ENCODE data around the gene DDX19B.

DDX19B gene

GRCh38 chr16:70381604-70382342 lies 82.8 kb downstream of the DDX19B start:
- TF ChIP-seq EP300 (IDR thresholded peaks at IDR 0.05; ENCODE audit: borderline replicate concordance) (no peak), TCF12 (IDR thresholded peaks at IDR 0.05; ENCODE audit: low read depth) (no peak), YY1 (IDR thresholded peaks at IDR 0.05; ENCODE audit: low read depth) (no peak; the same call in 1 of the 2 replicates), TEAD4 (IDR thresholded peaks at IDR 0.05) (no peak), CEBPB (IDR thresholded peaks at IDR 0.05) (no peak), NFIC (IDR thresholded peaks at IDR 0.05) (no peak), FOXM1 (IDR thresholded peaks at IDR 0.05; ENCODE audit: borderline replicate concordance, low read depth) (no peak), USF1 (IDR thresholded peaks at IDR 0.05) (no peak), RAD21 (IDR thresholded peaks at IDR 0.05; ENCODE audit: low read depth) (no peak), ZBTB7A (IDR thresholded peaks at IDR 0.05; ENCODE audit: low read depth) (no peak), EGR1 (IDR thresholded peaks at IDR 0.05) (no peak), REST (IDR thresholded peaks at IDR 0.05; ENCODE audit: low read depth) (no peak), TAF1 (IDR thresholded peaks at IDR 0.05; ENCODE audit: low read depth) (no peak; the same call in 1 of the 2 replicates), MAX (IDR thresholded peaks at IDR 0.05) (no peak), CREB1 (IDR thresholded peaks at IDR 0.05; ENCODE audit: low read depth) (no peak)

GRCh38 chr16:70383421-70383960 lies 84.5 kb downstream of the DDX19B start:
- no peak for TF ChIP-seq CREB1 (IDR thresholded peaks at IDR 0.05; ENCODE audit: low read depth)
- TF ChIP-seq NFIC (IDR thresholded peaks at IDR 0.05) = no peak
- no peak for TF ChIP-seq MAX (IDR thresholded peaks at IDR 0.05)
- no peak for TF ChIP-seq RAD21 (IDR thresholded peaks at IDR 0.05; ENCODE audit: low read depth)
- TF ChIP-seq REST (IDR thresholded peaks at IDR 0.05; ENCODE audit: low read depth) = no peak
- TF ChIP-seq EGR1 (IDR thresholded peaks at IDR 0.05) = no peak
- no peak for TF ChIP-seq TEAD4 (IDR thresholded peaks at IDR 0.05)
- no peak for TF ChIP-seq CEBPB (IDR thresholded peaks at IDR 0.05)
- TF ChIP-seq TCF12 (IDR thresholded peaks at IDR 0.05; ENCODE audit: low read depth) = no peak
- no peak for TF ChIP-seq FOXM1 (IDR thresholded peaks at IDR 0.05; ENCODE audit: borderline replicate concordance, low read depth)
- TF ChIP-seq EP300 (IDR thresholded peaks at IDR 0.05; ENCODE audit: borderline replicate concordance) = no peak
